ENCODE measurements around the gene MED13L.

Gene MED13L

GRCh38 chr12:116142936-116143898 is 134.3 kb downstream of the MED13L start:
- no peak overlapping the region for H3K27ac ChIP-seq
- TF ChIP-seq CTCF (conservative IDR thresholded peaks at IDR 0.05) = no peak

- no peak for TF ChIP-seq CTCF (conservative IDR thresholded peaks at IDR 0.05)
- no peak overlapping the region for H3K27ac ChIP-seq
These were observed 135.7 kb downstream of the MED13L start for GRCh38 chr12:116141833-116142162.

GRCh38 chr12:116141110-116141832 is 136.2 kb downstream of the MED13L start:
- peak overlapping the region; percentile 49 for H3K27ac ChIP-seq
- TF ChIP-seq CTCF (conservative IDR thresholded peaks at IDR 0.05) = peak; percentile 71

GRCh38 chr12:116140529-116140928 is 137.0 kb downstream of the MED13L start:
- H3K27ac ChIP-seq = peak overlapping the region; percentile 49
- TF ChIP-seq CTCF (conservative IDR thresholded peaks at IDR 0.05) = no peak

- no peak overlapping the region for H3K27ac ChIP-seq
- TF ChIP-seq CTCF (conservative IDR thresholded peaks at IDR 0.05) = no peak
These were observed 138.7 kb downstream of the MED13L start for GRCh38 chr12:116138781-116139180.

GRCh38 chr12:116138364-116138763 is 139.1 kb downstream of the MED13L start:
- H3K27ac ChIP-seq = no peak overlapping the region
- TF ChIP-seq CTCF (conservative IDR thresholded peaks at IDR 0.05) = no peak

- H3K27ac ChIP-seq = no peak overlapping the region
- TF ChIP-seq CTCF (conservative IDR thresholded peaks at IDR 0.05) = no peak
These were observed 140.2 kb downstream of the MED13L start for GRCh38 chr12:116137318-116137717.

All from VCaP (cell line).